ENCODE results near the gene PLEKHG4. TPM values are rescaled to one million over a fixed set of nuclear protein-coding genes. Genes with fewer than 3 reads are reported as not detected.

Gene PLEKHG4
- total and polyA plus RNA-seq, 10 of the 15 experiments (the other 5 are each of a cell fraction or from before 2014, with no cell fraction given), result 0.14 to 2.6 (median 0.99) TPM

DNA sequence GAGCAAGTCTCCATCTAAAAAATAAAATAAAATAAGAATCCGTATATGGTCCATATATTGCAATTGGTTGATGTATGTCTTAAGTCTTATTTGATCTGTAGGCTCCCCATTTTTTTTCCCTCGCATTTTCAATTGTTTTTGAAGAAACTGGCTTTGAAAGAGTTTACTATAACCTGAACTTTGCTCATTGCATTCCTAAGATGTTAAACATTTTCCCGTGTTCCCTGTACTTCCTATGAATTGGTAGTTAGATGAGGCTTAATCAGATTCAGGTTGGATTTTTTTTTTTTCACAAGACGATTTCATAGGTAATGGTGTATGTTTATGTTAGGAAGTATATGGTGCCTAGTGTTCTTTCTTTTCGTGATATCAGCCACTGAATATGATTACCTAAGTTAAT, 50.6 kb downstream of the PLEKHG4 start:
- Histone ChIP-seq H3K27ac (ENCODE audit: control insufficient read depth, insufficient read depth) (no peak overlapping the region), H3K9ac (ENCODE audit: control insufficient read depth, insufficient read depth, low read length) (no peak overlapping the region), H3K36me3 (ENCODE audit: control insufficient read depth in 2 of 2, insufficient read depth in 2 of 2, low read length in 1 of 2) (no peaks in the 10 kb centered on the region), H2AFZ (ENCODE audit: control insufficient read depth, low read depth, low read length) (no peak overlapping the region), H3K4me2 (ENCODE audit: control insufficient read depth, insufficient read depth) (no peak overlapping the region), H3K4me1 (ENCODE audit: control insufficient read depth, insufficient read depth, low read length) (peaks cover 16% of the 10 kb centered on the region), H3K4me3 (no peak overlapping the region), H3K79me2 (ENCODE audit: control insufficient read depth, insufficient read depth, low read length) (no peaks in the 10 kb centered on the region), H3K9me3 (replicated peaks; ENCODE audit: control insufficient read depth, insufficient read depth, low read length) (no peaks in the 10 kb centered on the region), H4K20me1 (ENCODE audit: control insufficient read depth, insufficient read depth) (no peaks in the 10 kb centered on the region), H3K27me3 (replicated peaks in 1 of 2; ENCODE audit: control insufficient read depth in 2 of 2, insufficient read depth in 2 of 2, low read length in 1 of 2) (no peaks in the 10 kb centered on the region; a peak in 1 of 4 replicates)
- TF ChIP-seq SREBF1 (IDR thresholded peaks at IDR 0.05; ENCODE audit: low read length), result no peak
- no peak for TF ChIP-seq EGR1 (IDR thresholded peaks at IDR 0.05; ENCODE audit: borderline replicate concordance in 1 of 2, low read depth in 2 of 2, low read length in 2 of 2)
- ChIA-PET POLR2A (no interaction called here), CTCF (interaction anchor here (0.9 kb wide), 1 partner anchor 9 kb away, joined by 3 read pairs; no protein-coding TSS in a partner anchor), RAD21 (ENCODE audit: unreplicated experiment) (no interaction called here), SMC1A (ENCODE audit: uncharacterized antibody, unreplicated experiment) (interaction anchor here (1.2 to 1.5 kb wide), 2 partner anchors 9 to 19 kb away, joined by 3 read pairs; no protein-coding TSS in a partner anchor)
- BruUV-seq (replicated peaks), result no TSS peak
- ATAC-seq (no peak), FAIRE-seq (no peak), DNase-seq (ENCODE audit: low read depth, low spot score) (no peak)
- intact Hi-C loops (cut with micrococcal nuclease; ENCODE audit: unreplicated experiment) (loop anchor here (5.0 kb wide), 1 partner anchor 53 kb away; the partner anchor contains the start of gene PLEKHG4), in situ Hi-C loops (cut with MboI) (no loop called here)
- WGBS (ENCODE audit: insufficient coverage, insufficient replicate concordance, low lambda C conversion rate, missing lambda C conversion rate), result 47% methylated on average over 5 of the region's 5 CpGs

DNA sequence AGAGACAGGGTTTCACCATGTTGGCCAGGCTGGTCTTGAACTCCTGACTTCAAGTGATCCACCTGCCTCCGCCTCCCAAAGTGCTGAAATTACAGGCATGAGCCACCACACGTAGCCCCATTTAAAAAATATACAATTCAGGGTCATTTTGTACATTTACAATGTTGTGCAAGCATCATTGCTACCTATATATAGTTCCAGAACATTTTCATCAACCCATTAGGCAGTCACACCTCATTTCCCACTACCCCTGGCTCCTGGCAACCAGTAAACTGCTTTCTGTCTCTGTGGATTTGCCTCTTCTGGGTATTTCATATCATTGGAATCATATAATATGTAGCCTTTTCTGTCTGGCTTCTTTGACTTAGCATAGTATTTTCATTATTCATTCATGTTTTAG, 54.0 kb downstream of the PLEKHG4 start:
- TF ChIP-seq MEF2A (IDR thresholded peaks at IDR 0.05; ENCODE audit: insufficient read depth, low read depth, low read length) (no peak), BCL11A (IDR thresholded peaks at IDR 0.05; ENCODE audit: low read depth, low read length) (no peak), SMC3 (IDR thresholded peaks at IDR 0.05; ENCODE audit: borderline replicate concordance, low read length) (no peak)
- TF ChIP-seq, protein P1, sequence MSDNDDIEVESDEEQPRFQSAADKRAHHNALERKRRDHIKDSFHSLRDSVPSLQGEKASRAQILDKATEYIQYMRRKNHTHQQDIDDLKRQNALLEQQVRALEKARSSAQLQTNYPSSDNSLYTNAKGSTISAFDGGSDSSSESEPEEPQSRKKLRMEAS (IDR thresholded peaks at IDR 0.05; ENCODE audit: low read depth, low read length), result no peak
- no TSS peak for BruUV-seq (replicated peaks)
- ChIA-PET SMC1A (ENCODE audit: uncharacterized antibody, unreplicated experiment) (no interaction called here), RAD21 (ENCODE audit: unreplicated experiment) (no interaction called here), CTCF (no interaction called here), POLR2A (interaction anchor here (1.0 kb wide), 1 partner anchor 8 kb away, joined by 3 read pairs; no protein-coding TSS in a partner anchor)
- no peaks in the 10 kb centered on the region for H3K4me1 ChIP-seq (ENCODE audit: control insufficient read depth, insufficient read depth, low read length)
- 17% methylated on average over 2 of the region's 2 CpGs for WGBS (ENCODE audit: insufficient coverage, insufficient replicate concordance, low lambda C conversion rate, missing lambda C conversion rate)
- H3K4me2 ChIP-seq (ENCODE audit: control insufficient read depth, insufficient read depth), result no peak overlapping the region
- no peaks in the 10 kb centered on the region for H4K20me1 ChIP-seq (ENCODE audit: control insufficient read depth, insufficient read depth)
- no peak overlapping the region for H3K9ac ChIP-seq (ENCODE audit: control insufficient read depth, insufficient read depth, low read length)
- no peak overlapping the region for H3K27ac ChIP-seq (ENCODE audit: control insufficient read depth, insufficient read depth)
- H3K4me3 ChIP-seq, result no peak overlapping the region
- no peaks in the 10 kb centered on the region; the same call in 1 of the 3 replicates for H3K9me3 ChIP-seq (replicated peaks; ENCODE audit: control insufficient read depth, insufficient read depth, low read length)
- no peaks in the 10 kb centered on the region for H3K79me2 ChIP-seq (ENCODE audit: control insufficient read depth, insufficient read depth, low read length)
- in situ Hi-C loops (cut with MboI), result no loop called here
- DNase-seq (ENCODE audit: low read depth, low spot score) (no peak), ATAC-seq (no peak), FAIRE-seq (no peak)
- no peaks in the 10 kb centered on the region for H3K27me3 ChIP-seq (replicated peaks in 1 of 2; ENCODE audit: control insufficient read depth in 2 of 2, insufficient read depth in 2 of 2, low read length in 1 of 2)
- H3K36me3 ChIP-seq (ENCODE audit: control insufficient read depth in 2 of 2, insufficient read depth in 2 of 2, low read length in 1 of 2), result no peaks in the 10 kb centered on the region
- intact Hi-C loops (cut with micrococcal nuclease; ENCODE audit: unreplicated experiment), result no loop called here
- H2AFZ ChIP-seq (ENCODE audit: control insufficient read depth, low read depth, low read length), result no peak overlapping the region
